Dedifferentiated amniotic fluid mesenchymal stem cell (primary cell): ENCODE data around the gene NELFCD.
"Not testable (repeated sequence)": the region's sequence is repeated elsewhere in the genome, so short reads cannot be mapped to it uniquely, and the experiment has no call there.

Experiments
- DNase-seq: peaks from one replicate; pipeline ENCODE4 v3.0.0-alpha.2; 2016; ENCODE audit errors: extremely low spot score

Gene NELFCD

GRCh38 chr20:58980711-58981627, at the start of gene NELFCD:
Gene NELFCD (plus strand): TSS chr20:58981256. CDS start chr20:58981310, 54 bp downstream.
- DNase-seq: peak; percentile 66

GRCh38 chr20:58932170-58932569, 48.9 kb upstream of the NELFCD start:
- no peak for DNase-seq

- no peak for DNase-seq
Measured at GRCh38 chr20:58938078-58938477, 43.0 kb upstream of the NELFCD start.

GRCh38 chr20:58938541-58938940, 42.5 kb upstream of the NELFCD start:
- DNase-seq: no peak

GRCh38 chr20:58941471-58941870, 39.6 kb upstream of the NELFCD start:
- no peak for DNase-seq

- DNase-seq: no peak
Measured at GRCh38 chr20:58942549-58942948, 38.5 kb upstream of the NELFCD start.

GRCh38 chr20:58944610-58945009, 36.4 kb upstream of the NELFCD start:
- DNase-seq: no peak

GRCh38 chr20:58945965-58946631, 35.0 kb upstream of the NELFCD start:
- DNase-seq: no peak

GRCh38 chr20:58947797-58948388, 33.2 kb upstream of the NELFCD start:
- DNase-seq: not testable (repeated sequence)

GRCh38 chr20:58950603-58951002, 30.5 kb upstream of the NELFCD start:
- DNase-seq: no peak

GRCh38 chr20:58953050-58953449, 28.0 kb upstream of the NELFCD start:
- no peak for DNase-seq

- DNase-seq: no peak
Measured at GRCh38 chr20:58956078-58956477, 25.0 kb upstream of the NELFCD start.

- DNase-seq: no peak
Measured at GRCh38 chr20:58959652-58960051, 21.4 kb upstream of the NELFCD start.

GRCh38 chr20:58963060-58963584, 17.9 kb upstream of the NELFCD start:
- DNase-seq: no peak

GRCh38 chr20:58963922-58964321, 17.1 kb upstream of the NELFCD start:
- DNase-seq: not testable (repeated sequence)

GRCh38 chr20:58965270-58966064, 15.6 kb upstream of the NELFCD start:
- DNase-seq: no peak

- DNase-seq: no peak
Measured at GRCh38 chr20:58967652-58968429, 13.2 kb upstream of the NELFCD start.

GRCh38 chr20:58969439-58969838, 11.6 kb upstream of the NELFCD start:
- DNase-seq: no peak

- no peak for DNase-seq
Measured at GRCh38 chr20:58970146-58970545, 10.9 kb upstream of the NELFCD start.

GRCh38 chr20:58971429-58971828, 9.6 kb upstream of the NELFCD start:
- DNase-seq: no peak

- no peak for DNase-seq
Measured at GRCh38 chr20:58973179-58973578, 7.9 kb upstream of the NELFCD start.
